ENCODE data around the gene SEC14L1.
"Not testable (repeated sequence)": the region's sequence is repeated elsewhere in the genome, so short reads cannot be mapped to it uniquely, and the experiment has no call there.

SEC14L1 gene

GRCh38 chr17:77144227-77144626, 3.5 kb downstream of the SEC14L1 start:
- DNase-seq: no peak

GRCh38 chr17:77145224-77145611, 4.4 kb downstream of the SEC14L1 start:
- no peak for DNase-seq

GRCh38 chr17:77145612-77146245, 5.0 kb downstream of the SEC14L1 start:
- DNase-seq: no peak

- DNase-seq: no peak
Measured at GRCh38 chr17:77146246-77146632, 5.5 kb downstream of the SEC14L1 start.

- no peak for DNase-seq
Measured at GRCh38 chr17:77146882-77147281, 6.1 kb downstream of the SEC14L1 start.

GRCh38 chr17:77147357-77147801, 6.6 kb downstream of the SEC14L1 start:
- DNase-seq: no peak

- DNase-seq: no peak
Measured at GRCh38 chr17:77148077-77148939, 7.5 kb downstream of the SEC14L1 start.

- no peak for DNase-seq
Measured at GRCh38 chr17:77148940-77149510, 8.3 kb downstream of the SEC14L1 start.

- DNase-seq: no peak
Measured at GRCh38 chr17:77150196-77150595, 9.4 kb downstream of the SEC14L1 start.

- DNase-seq: no peak
Measured at GRCh38 chr17:77151186-77151585, 10.4 kb downstream of the SEC14L1 start.

GRCh38 chr17:77152056-77152455, 11.3 kb downstream of the SEC14L1 start:
- not testable (repeated sequence) for DNase-seq

GRCh38 chr17:77153472-77153871, 12.7 kb downstream of the SEC14L1 start:
- no peak for DNase-seq

GRCh38 chr17:77153999-77154586, 13.3 kb downstream of the SEC14L1 start:
- DNase-seq: no peak

- DNase-seq: no peak
Measured at GRCh38 chr17:77155125-77155524, 14.4 kb downstream of the SEC14L1 start.

GRCh38 chr17:77157766-77158165, 17.0 kb downstream of the SEC14L1 start:
- DNase-seq: not testable (repeated sequence)

GRCh38 chr17:77160091-77160874, 19.5 kb downstream of the SEC14L1 start:
- no peak for DNase-seq

GRCh38 chr17:77160875-77161530, 20.2 kb downstream of the SEC14L1 start:
- no peak for DNase-seq

- no peak for DNase-seq
Measured at GRCh38 chr17:77161953-77162352, 21.2 kb downstream of the SEC14L1 start.

- no peak for DNase-seq
Measured at GRCh38 chr17:77163001-77163400, 22.2 kb downstream of the SEC14L1 start.

- no peak for DNase-seq
Measured at GRCh38 chr17:77163511-77164280, 22.9 kb downstream of the SEC14L1 start.

GRCh38 chr17:77164483-77165091, 23.8 kb downstream of the SEC14L1 start:
- DNase-seq: no peak

All from stimulated activated CD4-positive, alpha-beta T cell treated with anti-CD3 and anti-CD28 coated beads, Interleukin-4, amount 100 ng/mL, for 1 hour (primary cell).